ENCODE data around the gene FAM135A. TPM values are rescaled to one million over a fixed set of nuclear protein-coding genes. Genes with fewer than 3 reads are reported as not detected.
"Not testable (repeated sequence)": the region's sequence is repeated elsewhere in the genome, so short reads cannot be mapped to it uniquely, and the experiment has no call there.

Gene FAM135A
- total RNA-seq, 2 experiments from 2014 or later, result 7.5 to 7.9 TPM

DNA sequence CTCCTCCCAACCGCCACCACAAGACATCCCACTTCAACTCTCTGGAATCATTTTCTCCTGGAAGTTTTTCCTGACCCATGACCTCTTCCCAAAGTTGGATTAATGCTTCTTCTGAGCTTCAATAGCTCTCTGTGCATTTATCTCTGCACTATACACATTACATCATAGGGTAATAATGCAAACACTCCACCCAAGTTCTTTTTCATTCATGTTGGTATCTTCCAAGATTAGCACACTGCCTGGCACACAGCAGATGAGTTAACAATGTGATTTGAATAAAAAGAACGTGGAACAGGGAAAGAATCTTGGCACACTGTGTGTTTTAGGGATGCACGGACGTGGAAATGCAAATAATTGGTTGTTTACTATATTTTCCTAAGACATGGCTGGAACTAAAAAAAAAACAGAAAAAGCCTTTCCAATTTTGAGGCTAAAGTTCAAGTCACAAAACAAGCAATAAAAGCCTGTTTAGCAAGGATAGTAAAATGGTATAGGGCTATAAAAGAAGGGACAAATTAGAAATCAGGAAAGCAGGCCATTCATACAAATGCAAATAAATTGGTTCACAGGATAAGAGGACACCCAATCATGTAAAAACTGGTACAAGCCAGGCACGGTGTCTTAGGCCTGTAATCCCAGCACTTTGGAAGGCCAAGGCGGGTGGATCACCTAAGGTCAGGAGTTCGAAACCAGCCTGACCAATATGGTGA lies 1.6 kb upstream of the FAM135A start:
- DNase-seq (no peak), ATAC-seq (ENCODE audit: low read depth) (no peak)
- peak overlapping the region; percentile 93 for H3K4me3 Mint-ChIP-seq
- peaks cover 7% of the 10 kb centered on the region for H3K27me3 Mint-ChIP-seq
- H3K4me1 Mint-ChIP-seq, result peaks cover 16% of the 10 kb centered on the region
- POLR2A ChIA-PET, result interaction anchor here (1.6 kb wide), 1 partner anchor 41 kb away, joined by 4 read pairs; no protein-coding TSS in a partner anchor
- H3K27ac Mint-ChIP-seq, result no peak overlapping the region
- peaks cover 1% of the 10 kb centered on the region for H3K36me3 Mint-ChIP-seq
- no peaks in the 10 kb centered on the region for H3K9me3 Mint-ChIP-seq

GRCh38 chr6:70412252-70413113 lies 825 bp upstream of the FAM135A start:
- POLR2A ChIA-PET, result interaction anchor here (0.7 to 1.7 kb wide), 7 partner anchors 9 to 869 kb away, joined by 3 to 11 read pairs (median 4); partner anchors contain the start of genes LMBRD1 and SMAP1
- DNase-seq, result no peak

GRCh38 chr6:70413992-70414494 lies 735 bp downstream of the FAM135A start:
- ATAC-seq (ENCODE audit: low read depth), result no peak
- POLR2A ChIA-PET, result interaction anchor here (1.7 kb wide), 1 partner anchor 254 kb away, joined by 11 read pairs; the partner anchor contains the start of gene SMAP1
- H3K4me3 Mint-ChIP-seq, result peak overlapping the region; percentile 93
- DNase-seq, result no peak
- H3K27me3 Mint-ChIP-seq, result no peaks in the 10 kb centered on the region
- no peaks in the 10 kb centered on the region for H3K9me3 Mint-ChIP-seq
- peak overlapping the region; percentile 88 for H3K27ac Mint-ChIP-seq
- H3K4me1 Mint-ChIP-seq, result peaks cover 16% of the 10 kb centered on the region
- peaks cover 3% of the 10 kb centered on the region for H3K36me3 Mint-ChIP-seq

More at GRCh38 chr6:70412252-70413113, 825 bp upstream of the FAM135A start:
- Mint-ChIP-seq H3K27me3 (peaks cover 5% of the 10 kb centered on the region), H3K36me3 (peaks cover 1% of the 10 kb centered on the region), H3K4me1 (peaks cover 16% of the 10 kb centered on the region), H3K9me3 (no peaks in the 10 kb centered on the region), H3K27ac (peak overlapping the region; percentile 88), H3K4me3 (peak overlapping the region; percentile 93)
- ATAC-seq (ENCODE audit: low read depth), result peak; percentile 17

GRCh38 chr6:70414813-70415212 lies 1.5 kb downstream of the FAM135A start:
- DNase-seq (no peak), ATAC-seq (ENCODE audit: low read depth) (no peak)
- Mint-ChIP-seq H3K9me3 (no peaks in the 10 kb centered on the region), H3K36me3 (peaks cover 8% of the 10 kb centered on the region), H3K4me3 (peak overlapping the region; percentile 93), H3K27me3 (no peaks in the 10 kb centered on the region), H3K27ac (peak overlapping the region; percentile 88), H3K4me1 (peaks cover 16% of the 10 kb centered on the region)
- POLR2A ChIA-PET, result no interaction called here

GRCh38 chr6:70415247-70415646 lies 1.9 kb downstream of the FAM135A start:
- Mint-ChIP-seq H3K9me3 (no peaks in the 10 kb centered on the region), H3K27ac (no peak overlapping the region), H3K4me1 (peaks cover 16% of the 10 kb centered on the region), H3K27me3 (no peaks in the 10 kb centered on the region), H3K36me3 (peaks cover 9% of the 10 kb centered on the region), H3K4me3 (peak overlapping the region; percentile 24)
- DNase-seq, result no peak
- no peak for ATAC-seq (ENCODE audit: low read depth)
- POLR2A ChIA-PET, result no interaction called here

- no peak overlapping the region for H3K4me3 Mint-ChIP-seq
- H3K36me3 Mint-ChIP-seq, result peaks cover 10% of the 10 kb centered on the region
- POLR2A ChIA-PET, result no interaction called here
- ATAC-seq (ENCODE audit: low read depth) (no peak), DNase-seq (no peak)
- no peaks in the 10 kb centered on the region for H3K27me3 Mint-ChIP-seq
- H3K4me1 Mint-ChIP-seq, result peaks cover 16% of the 10 kb centered on the region
- no peak overlapping the region for H3K27ac Mint-ChIP-seq
- H3K9me3 Mint-ChIP-seq, result no peaks in the 10 kb centered on the region
Measured at GRCh38 chr6:70415660-70416059, 2.4 kb downstream of the FAM135A start.

- POLR2A ChIA-PET, result interaction anchor here (0.8 kb wide), 1 partner anchor 8 kb away, joined by 3 read pairs; the partner anchor contains the start of gene FAM135A
- H3K36me3 Mint-ChIP-seq, result peaks cover 14% of the 10 kb centered on the region
- no peak overlapping the region for H3K27ac Mint-ChIP-seq
- H3K4me1 Mint-ChIP-seq, result no peaks in the 10 kb centered on the region
- H3K27me3 Mint-ChIP-seq, result no peaks in the 10 kb centered on the region
- ATAC-seq (ENCODE audit: low read depth) (no peak), DNase-seq (no peak)
- no peak overlapping the region for H3K4me3 Mint-ChIP-seq
- H3K9me3 Mint-ChIP-seq, result no peaks in the 10 kb centered on the region
Measured at GRCh38 chr6:70421509-70421908, 8.2 kb downstream of the FAM135A start.

GRCh38 chr6:70423189-70424134 lies 10.2 kb downstream of the FAM135A start:
- POLR2A ChIA-PET, result no interaction called here
- Mint-ChIP-seq H3K4me3 (no peak overlapping the region), H3K27ac (no peak overlapping the region), H3K36me3 (peaks cover 14% of the 10 kb centered on the region), H3K27me3 (no peaks in the 10 kb centered on the region), H3K9me3 (no peaks in the 10 kb centered on the region), H3K4me1 (no peaks in the 10 kb centered on the region)
- ATAC-seq (ENCODE audit: low read depth), result no peak
- no peak for DNase-seq

GRCh38 chr6:70424291-70424690 lies 11.0 kb downstream of the FAM135A start:
- H3K27ac Mint-ChIP-seq, result no peak overlapping the region
- no peaks in the 10 kb centered on the region for H3K4me1 Mint-ChIP-seq
- H3K4me3 Mint-ChIP-seq, result no peak overlapping the region
- no peak for ATAC-seq (ENCODE audit: low read depth)
- DNase-seq, result no peak
- POLR2A ChIA-PET, result no interaction called here
- H3K9me3 Mint-ChIP-seq, result no peaks in the 10 kb centered on the region
- H3K36me3 Mint-ChIP-seq, result peaks cover 15% of the 10 kb centered on the region
- no peaks in the 10 kb centered on the region for H3K27me3 Mint-ChIP-seq

GRCh38 chr6:70436320-70436719 lies 23.0 kb downstream of the FAM135A start:
- no peak for DNase-seq

GRCh38 chr6:70445001-70445400 lies 31.7 kb downstream of the FAM135A start:
- peaks cover 15% of the 10 kb centered on the region for H3K36me3 Mint-ChIP-seq
- ATAC-seq (ENCODE audit: low read depth) (no peak), DNase-seq (no peak)
- no peak overlapping the region for H3K27ac Mint-ChIP-seq
- POLR2A ChIA-PET, result no interaction called here
- H3K27me3 Mint-ChIP-seq, result no peaks in the 10 kb centered on the region
- no peaks in the 10 kb centered on the region for H3K4me1 Mint-ChIP-seq
- no peak overlapping the region for H3K4me3 Mint-ChIP-seq
- peaks cover 10% of the 10 kb centered on the region for H3K9me3 Mint-ChIP-seq

More at GRCh38 chr6:70436320-70436719, 23.0 kb downstream of the FAM135A start:
- Mint-ChIP-seq H3K36me3 (peaks cover 7% of the 10 kb centered on the region), H3K27ac (no peak overlapping the region), H3K9me3 (no peaks in the 10 kb centered on the region), H3K27me3 (no peaks in the 10 kb centered on the region), H3K4me1 (no peaks in the 10 kb centered on the region), H3K4me3 (no peak overlapping the region)
- no peak for ATAC-seq (ENCODE audit: low read depth)
- POLR2A ChIA-PET, result no interaction called here

DNA sequence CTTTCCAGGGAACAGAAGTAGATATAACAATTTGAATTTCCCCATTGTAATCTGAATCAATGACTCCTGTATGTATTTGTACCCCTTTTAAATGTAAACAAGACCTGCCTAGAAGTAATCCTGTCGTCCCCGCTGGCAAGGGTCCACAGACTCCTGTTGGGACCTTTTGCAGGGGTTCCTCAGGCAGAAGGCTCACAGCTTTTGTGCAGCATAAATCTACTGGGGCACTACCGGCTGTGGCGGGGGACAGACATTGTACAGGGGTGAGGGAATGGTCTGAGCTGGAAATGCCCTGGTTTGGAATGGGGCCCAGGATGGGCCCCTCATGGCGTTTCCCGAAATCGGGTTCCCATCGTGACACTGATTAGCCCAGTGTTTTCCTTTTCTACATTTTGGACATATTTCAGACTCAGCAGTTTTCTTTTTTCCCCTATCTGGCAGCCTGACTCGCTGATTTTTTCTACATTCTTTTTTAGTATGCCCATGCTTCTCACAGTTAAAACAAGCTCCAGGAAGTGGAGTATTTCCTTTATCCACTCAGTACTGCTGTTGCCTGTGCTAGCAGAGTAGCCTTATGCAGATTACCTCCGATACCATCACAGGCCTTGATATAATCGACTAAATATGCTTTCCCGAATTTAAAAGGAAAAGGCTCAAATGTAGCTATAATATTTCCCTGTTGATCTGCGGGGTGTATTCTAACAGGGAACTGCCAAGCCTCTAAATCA lies 34.2 kb downstream of the FAM135A start:
- H3K27me3 Mint-ChIP-seq; H3K4me1 Mint-ChIP-seq; POLR2A ChIA-PET; ATAC-seq (ENCODE audit: low read depth); DNase-seq; H3K4me3 Mint-ChIP-seq; H3K27ac Mint-ChIP-seq: not testable (repeated sequence)
- Mint-ChIP-seq H3K9me3 (peaks cover 11% of the 10 kb centered on the region), H3K36me3 (peaks cover 15% of the 10 kb centered on the region)

All from activated naive CD8-positive, alpha-beta T cell treated with anti-CD3 and anti-CD28 coated beads, Interleukin-2, amount 10 ng/mL, durations not matched to agents 7 days and 5 days (primary cell).